Astrocyte (in vitro differentiated cells and primary cell): Measurements from ENCODE around the gene ITPR2. TPM values are rescaled to one million over a fixed set of nuclear protein-coding genes. Genes with fewer than 3 reads are reported as not detected.

ENCODE experiments used
- DNase-seq: peaks from one replicate; pipeline ENCODE4 v3.0.0-alpha.2; 2010; ENCODE audit warnings: low read depth
- FAIRE-seq: peaks from 2 replicates; lab custom pipeline; 2011; peaks lifted over from hg19 to GRCh38; lab: Jason Lieb, UNC
- H2AFZ ChIP-seq: 2 replicates; pipeline ENCODE4 v1.6.0; 2012; ENCODE audit warnings: low read depth, low read length, inconsistent platforms
- H3K27ac ChIP-seq: 2 replicates; pipeline ENCODE4 v1.5.1; 2011; ENCODE audit warnings: low read depth, low read length, inconsistent platforms
- H3K27me3 ChIP-seq: 2 replicates; pipeline ENCODE4 v1.6.0; 2011; ENCODE audit warnings: low read length, inconsistent platforms; ENCODE audit not compliant: insufficient read depth
- H3K36me3 ChIP-seq: 2 replicates; pipeline ENCODE4 v1.5.1; 2011; ENCODE audit warnings: low read length, inconsistent platforms; ENCODE audit not compliant: insufficient read depth
- H3K4me1 ChIP-seq: 2 replicates; pipeline ENCODE4 v1.5.1; 2011; ENCODE audit warnings: low read length, inconsistent platforms; ENCODE audit not compliant: insufficient read depth
- H3K4me2 ChIP-seq: 2 replicates; pipeline ENCODE4 v1.6.0; 2012; ENCODE audit warnings: low read length, inconsistent platforms
- H3K4me3 ChIP-seq: 2 replicates; pipeline ENCODE4 v1.5.1; 2011; ENCODE audit warnings: low read depth, mild to moderate bottlenecking, low read length, inconsistent platforms; ENCODE audit not compliant: insufficient read depth
- H3K79me2 ChIP-seq: 2 replicates; pipeline ENCODE4 v1.6.0; 2012; ENCODE audit warnings: mild to moderate bottlenecking, low read length, inconsistent platforms; ENCODE audit not compliant: insufficient read depth
- H3K9ac ChIP-seq: 2 replicates; pipeline ENCODE4 v1.6.0; 2012; ENCODE audit warnings: mild to moderate bottlenecking, low read length, inconsistent platforms
- H3K9me3 ChIP-seq: 2 replicates; pipeline ENCODE4 v1.5.1; 2012; ENCODE audit warnings: low read depth, mild to moderate bottlenecking, low read length, inconsistent platforms; ENCODE audit not compliant: insufficient read depth
- H4K20me1 ChIP-seq: 2 replicates; pipeline ENCODE4 v1.6.0; 2012; ENCODE audit warnings: low read length, inconsistent platforms; ENCODE audit not compliant: insufficient read depth
- H3K27ac Mint-ChIP-seq: one replicate; pipeline ENCODE4 v1.8.0; 2021; ENCODE audit warnings: mild to moderate bottlenecking, mixed read lengths; ENCODE audit not compliant: unreplicated experiment
- H3K27me3 Mint-ChIP-seq: one replicate; pipeline ENCODE4 v1.8.0; 2021; ENCODE audit warnings: low read depth, mixed read lengths; ENCODE audit not compliant: unreplicated experiment
- H3K36me3 Mint-ChIP-seq: one replicate; pipeline ENCODE4 v1.8.0; 2021; ENCODE audit warnings: low read depth, mixed read lengths; ENCODE audit not compliant: unreplicated experiment
- H3K4me1 Mint-ChIP-seq: one replicate; pipeline ENCODE4 v1.8.0; 2021; ENCODE audit warnings: low read depth, mixed read lengths; ENCODE audit not compliant: unreplicated experiment
- H3K4me3 Mint-ChIP-seq: one replicate; pipeline ENCODE4 v1.8.0; 2021; ENCODE audit warnings: mild to moderate bottlenecking, moderate library complexity, mixed read lengths; ENCODE audit not compliant: unreplicated experiment
- H3K9me3 Mint-ChIP-seq: one replicate; pipeline ENCODE4 v1.8.0; 2021; ENCODE audit warnings: mild to moderate bottlenecking, mixed read lengths; ENCODE audit not compliant: unreplicated experiment
- EZH2 ChIP-seq: IDR thresholded peaks from 2 replicates; pipeline ENCODE4 v1.6.1; 2012; ENCODE audit warnings: mild to moderate bottlenecking, low read length, inconsistent platforms; ENCODE audit not compliant: insufficient read depth
- total RNA-seq: library from RNA; stranded (reverse); gene quantifications from 2 replicates; pipeline ENCODE4 v1.2.1, GENCODE V29; 2021
- TF ChIP-seq, protein P1 (sequence below): IDR thresholded peaks from 2 replicates; pipeline ENCODE4 v1.5.1; 2011; ENCODE audit warnings: low read depth, mild to moderate bottlenecking, inconsistent platforms, low read length, moderate library complexity; ENCODE audit not compliant: insufficient read depth

The ITPR2 gene
- total RNA-seq, 1 donor from 2014 or later = 24.4 TPM

DNA sequence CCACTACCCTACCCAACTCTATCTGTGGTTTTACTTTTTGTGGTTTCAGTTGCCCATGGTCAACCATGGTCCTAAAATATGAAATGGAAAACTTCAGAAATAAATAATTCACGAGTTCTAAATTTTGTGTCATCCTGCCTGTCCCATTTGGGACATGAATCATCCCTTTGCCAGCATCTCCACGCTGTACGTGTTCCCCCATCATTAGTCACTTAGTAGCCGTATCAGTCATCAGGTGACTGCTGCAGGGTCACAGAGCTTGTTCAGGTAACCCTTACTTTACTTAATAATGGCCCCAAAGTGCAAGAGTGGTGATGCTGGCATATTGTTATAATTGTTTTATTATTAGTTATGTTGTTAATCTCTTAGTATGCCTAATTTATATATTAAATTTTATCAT, 209.9 kb downstream of the ITPR2 start:
- TF ChIP-seq, protein P1, sequence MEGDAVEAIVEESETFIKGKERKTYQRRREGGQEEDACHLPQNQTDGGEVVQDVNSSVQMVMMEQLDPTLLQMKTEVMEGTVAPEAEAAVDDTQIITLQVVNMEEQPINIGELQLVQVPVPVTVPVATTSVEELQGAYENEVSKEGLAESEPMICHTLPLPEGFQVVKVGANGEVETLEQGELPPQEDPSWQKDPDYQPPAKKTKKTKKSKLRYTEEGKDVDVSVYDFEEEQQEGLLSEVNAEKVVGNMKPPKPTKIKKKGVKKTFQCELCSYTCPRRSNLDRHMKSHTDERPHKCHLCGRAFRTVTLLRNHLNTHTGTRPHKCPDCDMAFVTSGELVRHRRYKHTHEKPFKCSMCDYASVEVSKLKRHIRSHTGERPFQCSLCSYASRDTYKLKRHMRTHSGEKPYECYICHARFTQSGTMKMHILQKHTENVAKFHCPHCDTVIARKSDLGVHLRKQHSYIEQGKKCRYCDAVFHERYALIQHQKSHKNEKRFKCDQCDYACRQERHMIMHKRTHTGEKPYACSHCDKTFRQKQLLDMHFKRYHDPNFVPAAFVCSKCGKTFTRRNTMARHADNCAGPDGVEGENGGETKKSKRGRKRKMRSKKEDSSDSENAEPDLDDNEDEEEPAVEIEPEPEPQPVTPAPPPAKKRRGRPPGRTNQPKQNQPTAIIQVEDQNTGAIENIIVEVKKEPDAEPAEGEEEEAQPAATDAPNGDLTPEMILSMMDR = no peak
- TF ChIP-seq EZH2 = no peak
- Histone ChIP-seq H3K36me3 (peaks cover 11% of the 10 kb centered on the region), H3K4me2 (no peak overlapping the region), H3K4me1 (peaks cover 3% of the 10 kb centered on the region), H2AFZ (no peak overlapping the region), H3K9me3 (no peaks in the 10 kb centered on the region), H3K27me3 (no peaks in the 10 kb centered on the region), H3K79me2 (no peaks in the 10 kb centered on the region), H4K20me1 (no peaks in the 10 kb centered on the region), H3K27ac (no peak overlapping the region), H3K9ac (no peak overlapping the region), H3K4me3 (no peak overlapping the region)
- peaks cover 4% of the 10 kb centered on the region for H3K36me3 Mint-ChIP-seq
- no peak for FAIRE-seq
- no peak for DNase-seq
- H3K27ac Mint-ChIP-seq = no peak overlapping the region
- no peaks in the 10 kb centered on the region for H3K9me3 Mint-ChIP-seq
- no peaks in the 10 kb centered on the region for H3K27me3 Mint-ChIP-seq
- H3K4me3 Mint-ChIP-seq = no peak overlapping the region
- peaks cover 2% of the 10 kb centered on the region for H3K4me1 Mint-ChIP-seq

DNA sequence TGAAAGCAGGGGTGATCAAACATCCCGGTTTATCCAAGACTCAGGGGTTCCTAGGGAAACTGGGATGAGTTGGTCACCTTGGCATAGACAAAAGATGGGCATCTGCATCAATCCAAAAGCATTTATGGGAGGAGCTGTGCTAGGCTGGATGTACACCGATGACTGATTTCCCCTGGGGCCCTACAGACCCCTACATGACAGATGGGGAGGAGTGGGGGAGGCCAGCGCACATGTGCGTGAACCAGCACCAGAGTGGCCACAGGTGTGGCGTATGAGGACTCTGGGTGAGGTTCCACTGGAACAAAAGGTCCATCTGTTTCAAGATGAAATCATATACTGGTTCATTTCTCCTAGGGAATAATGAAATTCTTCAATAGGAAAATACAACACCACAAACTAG, 210.4 kb downstream of the ITPR2 start:
- Mint-ChIP-seq H3K4me1 (no peaks in the 10 kb centered on the region), H3K36me3 (peaks cover 4% of the 10 kb centered on the region), H3K4me3 (no peak overlapping the region), H3K27ac (peak overlapping the region; percentile 58), H3K27me3 (no peaks in the 10 kb centered on the region), H3K9me3 (no peaks in the 10 kb centered on the region)
- H2AFZ ChIP-seq = no peak overlapping the region
- H3K9me3 ChIP-seq = no peaks in the 10 kb centered on the region
- no peaks in the 10 kb centered on the region for H3K27me3 ChIP-seq
- no peak for TF ChIP-seq EZH2
- TF ChIP-seq, protein P1 = no peak
- H3K4me2 ChIP-seq = no peak overlapping the region
- peaks cover 11% of the 10 kb centered on the region for H3K36me3 ChIP-seq
- no peaks in the 10 kb centered on the region for H3K4me1 ChIP-seq
- no peak overlapping the region for H3K9ac ChIP-seq
- H3K27ac ChIP-seq = no peak overlapping the region
- FAIRE-seq (no peak), DNase-seq (no peak)
- no peak overlapping the region for H3K4me3 ChIP-seq
- H3K79me2 ChIP-seq = no peaks in the 10 kb centered on the region
- H4K20me1 ChIP-seq = no peaks in the 10 kb centered on the region

DNA sequence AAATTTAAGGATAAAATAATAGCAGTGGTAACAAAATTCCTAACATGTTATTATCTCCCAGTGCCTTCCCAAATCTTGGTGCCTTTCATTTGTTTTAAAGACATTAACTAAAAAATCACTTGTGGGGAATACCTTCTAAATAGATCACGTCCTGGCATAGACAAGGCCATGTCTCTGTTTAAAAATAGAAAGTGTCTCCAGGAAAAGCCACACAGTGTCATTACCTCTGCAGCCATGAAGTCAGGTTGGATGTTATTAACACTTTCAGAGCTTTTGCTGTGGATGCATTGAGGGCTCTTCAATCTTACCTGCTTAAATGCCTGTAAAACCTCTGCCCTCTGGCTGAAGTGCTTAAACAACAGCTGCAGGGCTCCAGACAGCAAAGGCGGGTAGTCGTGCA, 211.1 kb downstream of the ITPR2 start:
- H3K27ac Mint-ChIP-seq = no peak overlapping the region
- H3K27ac ChIP-seq = no peak overlapping the region
- H3K9me3 ChIP-seq = no peaks in the 10 kb centered on the region
- H3K36me3 Mint-ChIP-seq = peaks cover 4% of the 10 kb centered on the region
- no peaks in the 10 kb centered on the region for H3K79me2 ChIP-seq
- no peaks in the 10 kb centered on the region for H3K9me3 Mint-ChIP-seq
- DNase-seq (no peak), FAIRE-seq (no peak)
- H3K4me1 ChIP-seq = no peaks in the 10 kb centered on the region
- no peak overlapping the region for H3K4me3 ChIP-seq
- H3K4me2 ChIP-seq = no peak overlapping the region
- no peaks in the 10 kb centered on the region for H3K27me3 ChIP-seq
- H3K4me1 Mint-ChIP-seq = no peaks in the 10 kb centered on the region
- no peaks in the 10 kb centered on the region for H3K27me3 Mint-ChIP-seq
- no peak for TF ChIP-seq EZH2
- TF ChIP-seq, protein P1 = no peak
- H3K9ac ChIP-seq = no peak overlapping the region
- peaks cover 11% of the 10 kb centered on the region for H3K36me3 ChIP-seq
- no peaks in the 10 kb centered on the region for H4K20me1 ChIP-seq
- no peak overlapping the region for H2AFZ ChIP-seq
- no peak overlapping the region for H3K4me3 Mint-ChIP-seq
